Activated T-helper 2 cell treated with anti-CD3 and anti-CD28 coated beads, Interferon-gamma antibody, Interleukin-2, Interleukin-4, amounts not matched to agents 10 μg/mL and 5 μg/mL and 100 μg/mL, durations not matched to agents 14 hours and 24 hours and 36 hours (primary cell): Measurements from ENCODE around the gene UNK. TPM values are rescaled to one million over a fixed set of nuclear protein-coding genes. Genes with fewer than 3 reads are reported as not detected.
"Not testable (repeated sequence)": the region's sequence is repeated elsewhere in the genome, so short reads cannot be mapped to it uniquely, and the experiment has no call there.

Experiments used
- DNase-seq: peaks from one replicate; pipeline ENCODE4 v3.0.0; 2021; ENCODE audit warnings: low spot score
- H3K27ac Mint-ChIP-seq: one replicate; pipeline ENCODE4 v1.8.0; 2021; ENCODE audit warnings: mixed read lengths
- H3K27me3 Mint-ChIP-seq: one replicate; pipeline ENCODE4 v1.8.0; 2021; ENCODE audit warnings: low read depth, mixed read lengths
- H3K36me3 Mint-ChIP-seq: one replicate; pipeline ENCODE4 v1.8.0; 2021; ENCODE audit warnings: low read depth, mixed read lengths
- H3K4me1 Mint-ChIP-seq: one replicate; pipeline ENCODE4 v1.8.0; 2021; ENCODE audit warnings: low read depth, mixed read lengths
- H3K4me3 Mint-ChIP-seq: one replicate; pipeline ENCODE4 v1.8.0; 2021; ENCODE audit warnings: low read depth, mild to moderate bottlenecking, moderate library complexity, mixed read lengths
- H3K9me3 Mint-ChIP-seq: one replicate; pipeline ENCODE4 v1.8.0; 2021; ENCODE audit warnings: mixed read lengths
- intact Hi-C: fragments of 100-400 bp; cut with micrococcal nuclease; formaldehyde crosslinking; loops from one replicate; pipeline ENCODE4 v1.15.1; 2023
- total RNA-seq: library from RNA; stranded (reverse); gene quantifications from 2 replicates; pipeline ENCODE4 v1.2.3, GENCODE V29; 2022

Gene UNK
- total RNA-seq, 1 donor from 2014 or later = 26.8 TPM

- Mint-ChIP-seq H3K4me3 (no peak overlapping the region), H3K4me1 (peaks cover 9% of the 10 kb centered on the region), H3K36me3 (peaks cover 11% of the 10 kb centered on the region), H3K27me3 (no peaks in the 10 kb centered on the region), H3K27ac (no peak overlapping the region), H3K9me3 (no peaks in the 10 kb centered on the region)
- DNase-seq = no peak
- intact Hi-C loops = no loop called here
Observed at GRCh38 chr17:75806822-75807500, 22.4 kb downstream of the UNK start.

GRCh38 chr17:75807861-75808260 lies 23.3 kb downstream of the UNK start:
- Mint-ChIP-seq H3K36me3 (peaks cover 18% of the 10 kb centered on the region), H3K27me3 (no peaks in the 10 kb centered on the region), H3K4me1 (peaks cover 9% of the 10 kb centered on the region), H3K9me3 (no peaks in the 10 kb centered on the region), H3K27ac (no peak overlapping the region), H3K4me3 (no peak overlapping the region)
- intact Hi-C loops = no loop called here
- DNase-seq = no peak

GRCh38 chr17:75808549-75808904 lies 23.9 kb downstream of the UNK start:
- peak overlapping the region; percentile 30 for H3K27ac Mint-ChIP-seq
- H3K4me3 Mint-ChIP-seq = no peak overlapping the region
- DNase-seq = no peak
- H3K4me1 Mint-ChIP-seq = peaks cover 5% of the 10 kb centered on the region
- H3K27me3 Mint-ChIP-seq = no peaks in the 10 kb centered on the region
- intact Hi-C loops = no loop called here
- H3K9me3 Mint-ChIP-seq = no peaks in the 10 kb centered on the region
- H3K36me3 Mint-ChIP-seq = peaks cover 16% of the 10 kb centered on the region

- DNase-seq = no peak
- Mint-ChIP-seq H3K27me3 (no peaks in the 10 kb centered on the region), H3K9me3 (no peaks in the 10 kb centered on the region), H3K36me3 (peaks cover 15% of the 10 kb centered on the region), H3K4me1 (peaks cover 4% of the 10 kb centered on the region), H3K4me3 (no peak overlapping the region), H3K27ac (peak overlapping the region; percentile 30)
- intact Hi-C loops = no loop called here
Observed at GRCh38 chr17:75808905-75809621, 24.5 kb downstream of the UNK start.

- H3K4me3 Mint-ChIP-seq = no peak overlapping the region
- H3K36me3 Mint-ChIP-seq = peaks cover 18% of the 10 kb centered on the region
- no peaks in the 10 kb centered on the region for H3K9me3 Mint-ChIP-seq
- no peak for DNase-seq
- intact Hi-C loops = no loop called here
- H3K27me3 Mint-ChIP-seq = no peaks in the 10 kb centered on the region
- H3K4me1 Mint-ChIP-seq = peaks cover 4% of the 10 kb centered on the region
- no peak overlapping the region for H3K27ac Mint-ChIP-seq
Observed at GRCh38 chr17:75809631-75810111, 25.1 kb downstream of the UNK start.

- DNase-seq = no peak
- Mint-ChIP-seq H3K9me3 (no peaks in the 10 kb centered on the region), H3K27me3 (no peaks in the 10 kb centered on the region), H3K4me1 (peaks cover 4% of the 10 kb centered on the region), H3K27ac (no peak overlapping the region), H3K4me3 (no peak overlapping the region), H3K36me3 (peaks cover 18% of the 10 kb centered on the region)
- intact Hi-C loops = no loop called here
Observed at GRCh38 chr17:75810216-75810615, 25.6 kb downstream of the UNK start.

GRCh38 chr17:75810756-75811155 lies 26.1 kb downstream of the UNK start:
- H3K4me3 Mint-ChIP-seq, H3K9me3 Mint-ChIP-seq, H3K27me3 Mint-ChIP-seq, DNase-seq, H3K4me1 Mint-ChIP-seq, intact Hi-C loops, H3K27ac Mint-ChIP-seq: not testable (repeated sequence)
- H3K36me3 Mint-ChIP-seq = peaks cover 18% of the 10 kb centered on the region

GRCh38 chr17:75811174-75811573 lies 26.6 kb downstream of the UNK start:
- DNase-seq = no peak

GRCh38 chr17:75812096-75813013 lies 27.7 kb downstream of the UNK start:
- Mint-ChIP-seq H3K36me3 (peaks cover 18% of the 10 kb centered on the region), H3K27me3 (no peaks in the 10 kb centered on the region), H3K4me3 (no peak overlapping the region), H3K9me3 (no peaks in the 10 kb centered on the region), H3K27ac (no peak overlapping the region), H3K4me1 (peaks cover 4% of the 10 kb centered on the region)
- no peak for DNase-seq
- intact Hi-C loops = no loop called here

More at GRCh38 chr17:75811174-75811573, 26.6 kb downstream of the UNK start:
- Mint-ChIP-seq H3K4me1 (peaks cover 4% of the 10 kb centered on the region), H3K27me3 (no peaks in the 10 kb centered on the region), H3K9me3 (no peaks in the 10 kb centered on the region), H3K4me3 (no peak overlapping the region), H3K36me3 (peaks cover 18% of the 10 kb centered on the region), H3K27ac (no peak overlapping the region)
- intact Hi-C loops = no loop called here

GRCh38 chr17:75813081-75814020 lies 28.7 kb downstream of the UNK start:
- intact Hi-C loops = no loop called here
- peaks cover 4% of the 10 kb centered on the region for H3K4me1 Mint-ChIP-seq
- no peak for DNase-seq
- H3K4me3 Mint-ChIP-seq = no peak overlapping the region
- H3K27ac Mint-ChIP-seq = no peak overlapping the region
- H3K36me3 Mint-ChIP-seq = peaks cover 22% of the 10 kb centered on the region
- no peaks in the 10 kb centered on the region for H3K27me3 Mint-ChIP-seq
- H3K9me3 Mint-ChIP-seq = no peaks in the 10 kb centered on the region

GRCh38 chr17:75814021-75814395 lies 29.4 kb downstream of the UNK start:
- Mint-ChIP-seq H3K27me3 (no peaks in the 10 kb centered on the region), H3K4me1 (no peaks in the 10 kb centered on the region), H3K4me3 (no peak overlapping the region), H3K9me3 (no peaks in the 10 kb centered on the region), H3K36me3 (peaks cover 29% of the 10 kb centered on the region), H3K27ac (no peak overlapping the region)
- intact Hi-C loops = no loop called here
- no peak for DNase-seq

GRCh38 chr17:75814900-75815373 lies 30.3 kb downstream of the UNK start:
- Mint-ChIP-seq H3K4me1 (no peaks in the 10 kb centered on the region), H3K27ac (no peak overlapping the region), H3K27me3 (no peaks in the 10 kb centered on the region), H3K36me3 (peaks cover 37% of the 10 kb centered on the region), H3K9me3 (no peaks in the 10 kb centered on the region), H3K4me3 (no peak overlapping the region)
- intact Hi-C loops = no loop called here
- DNase-seq = no peak
